H9 (cell line): Measurements from ENCODE around the gene PFKL. TPM values are rescaled to one million over a fixed set of nuclear protein-coding genes. Genes with fewer than 3 reads are reported as not detected.

ENCODE experiments used
- DNase-seq: peaks from one replicate; pipeline ENCODE4 v3.0.0-alpha.2; 2017
- H2AFZ ChIP-seq: one replicate; pipeline ENCODE4 v1.6.1; 2013; ENCODE audit warnings: mild to moderate bottlenecking, low read length, control low read depth, moderate library complexity
- H2AK5ac ChIP-seq: 2 replicates; pipeline ENCODE4 v1.6.1; 2013; ENCODE audit warnings: low read length, control low read depth, mixed read lengths; ENCODE audit not compliant: insufficient read length
- H2BK120ac ChIP-seq: one replicate; pipeline ENCODE4 v1.6.1; 2013; ENCODE audit warnings: low read depth, mild to moderate bottlenecking, low read length, control low read depth, inconsistent platforms; ENCODE audit not compliant: poor library complexity, severe bottlenecking
- H2BK12ac ChIP-seq: 2 replicates; pipeline ENCODE4 v1.6.1; 2013; ENCODE audit warnings: low read length, control low read depth, mixed read lengths, low read depth; ENCODE audit not compliant: insufficient read length
- H2BK15ac ChIP-seq: 2 replicates; pipeline ENCODE4 v1.6.1; 2013; ENCODE audit warnings: low read depth, low read length, control low read depth
- H2BK20ac ChIP-seq: one replicate; pipeline ENCODE4 v1.6.1; 2013; ENCODE audit warnings: low read depth, mild to moderate bottlenecking, low read length, control low read depth, inconsistent platforms; ENCODE audit not compliant: poor library complexity, severe bottlenecking
- H2BK5ac ChIP-seq: 2 replicates; pipeline ENCODE4 v1.6.1; 2013; ENCODE audit warnings: low read length, control low read depth, mixed read lengths; ENCODE audit not compliant: insufficient read length
- H3K14ac ChIP-seq: 2 replicates; pipeline ENCODE4 v1.6.1; 2013; ENCODE audit warnings: low read length, control low read depth; ENCODE audit not compliant: insufficient read depth
- H3K18ac ChIP-seq: 2 replicates; pipeline ENCODE4 v1.6.1; 2013; ENCODE audit warnings: low read depth, mild to moderate bottlenecking, mixed read lengths, low read length, control low read depth; ENCODE audit not compliant: insufficient read length
- H3K23ac ChIP-seq: 2 replicates; pipeline ENCODE4 v1.6.1; 2013; ENCODE audit warnings: low read length, control low read depth, mixed read lengths, low read depth; ENCODE audit not compliant: insufficient read length
- H3K23me2 ChIP-seq: 2 replicates; pipeline ENCODE4 v1.6.1; 2013; ENCODE audit warnings: low read depth, mild to moderate bottlenecking, mixed read lengths, low read length, control low read depth; ENCODE audit not compliant: insufficient read length, poor library complexity, severe bottlenecking
- H3K27ac ChIP-seq: 2 replicates; pipeline ENCODE4 v1.5.1; 2013; ENCODE audit warnings: low read length, control low read depth, mixed read lengths, low read depth; ENCODE audit not compliant: insufficient read length
- H3K27me3 ChIP-seq: 2 replicates; pipeline ENCODE4 v1.6.1; 2013; ENCODE audit warnings: low read length, control low read depth, inconsistent platforms; ENCODE audit not compliant: insufficient read depth
- H3K4ac ChIP-seq: 2 replicates; pipeline ENCODE4 v1.6.1; 2013; ENCODE audit warnings: low read depth, mild to moderate bottlenecking, control low read depth, inconsistent platforms, low read length, moderate library complexity
- H3K4me1 ChIP-seq: 2 replicates; pipeline ENCODE4 v1.6.1; 2013; ENCODE audit warnings: low read length, control low read depth, inconsistent platforms; ENCODE audit not compliant: insufficient read depth
- H3K4me2 ChIP-seq: 2 replicates; pipeline ENCODE4 v1.6.1; 2013; ENCODE audit warnings: low read length, control low read depth, mixed read lengths; ENCODE audit not compliant: insufficient read length, insufficient read depth
- H3K56ac ChIP-seq: 2 replicates; pipeline ENCODE4 v1.6.1; 2013; ENCODE audit warnings: low read depth, mild to moderate bottlenecking, mixed read lengths, low read length, control low read depth; ENCODE audit not compliant: insufficient read length
- H3K79me1 ChIP-seq: 2 replicates; pipeline ENCODE4 v1.6.1; 2013; ENCODE audit warnings: low read depth, mild to moderate bottlenecking, moderate library complexity, low read length, control low read depth, inconsistent platforms; ENCODE audit not compliant: insufficient read depth, poor library complexity, severe bottlenecking
- H3K79me2 ChIP-seq: 2 replicates; pipeline ENCODE4 v1.6.1; 2013; ENCODE audit warnings: low read length, control low read depth, inconsistent platforms; ENCODE audit not compliant: insufficient read depth
- H3K9ac ChIP-seq: 2 replicates; pipeline ENCODE4 v1.6.1; 2013; ENCODE audit warnings: low read length, control low read depth, mixed read lengths; ENCODE audit not compliant: insufficient read length; ENCODE audit errors: extremely low read depth
- H3K9me3 ChIP-seq: one replicate; pipeline ENCODE4 v1.6.1; 2013; ENCODE audit warnings: low read depth, low read length, inconsistent platforms; ENCODE audit not compliant: control insufficient read depth
- H3T11ph ChIP-seq: one replicate; pipeline ENCODE4 v1.6.1; 2013; ENCODE audit warnings: mild to moderate bottlenecking, low read length, control low read depth, inconsistent platforms
- H4K20me1 ChIP-seq: one replicate; pipeline ENCODE4 v1.6.1; 2013; ENCODE audit not compliant: control insufficient read depth, insufficient read length, insufficient read depth
- H4K5ac ChIP-seq: 2 replicates; pipeline ENCODE4 v1.6.1; 2013; ENCODE audit warnings: low read depth, mild to moderate bottlenecking, mixed read lengths, low read length, control low read depth; ENCODE audit not compliant: insufficient read length
- H4K8ac ChIP-seq: replicated peaks from 2 replicates; pipeline ENCODE4 v1.6.1; 2013; ENCODE audit warnings: low read length, control low read depth, mixed read lengths, low read depth; ENCODE audit not compliant: insufficient read length
- H4K91ac ChIP-seq: 2 replicates; pipeline ENCODE4 v1.6.1; 2013; ENCODE audit warnings: low read depth, mild to moderate bottlenecking, moderate library complexity, mixed read lengths, low read length, control low read depth; ENCODE audit not compliant: insufficient read length
- H3K27ac Mint-ChIP-seq, 3 experiments: 2 replicates in 2 of 3; 3 replicates in 1 of 3; pipeline ENCODE4 v1.8.0; 2020 to 2021; ENCODE audit warnings: mixed read lengths in 3 of 3, mild to moderate bottlenecking in 1 of 3, moderate library complexity in 1 of 3
- H3K27me3 Mint-ChIP-seq: 2 replicates; pipeline ENCODE4 v1.8.0; 2021; ENCODE audit warnings: low read depth, mild to moderate bottlenecking, moderate library complexity, mixed read lengths
- H3K36me3 Mint-ChIP-seq, 3 experiments: 2 replicates in 2 of 3; 3 replicates in 1 of 3; pipeline ENCODE4 v1.8.0; 2020 to 2021; ENCODE audit warnings: low read depth in 3 of 3, mixed read lengths in 3 of 3; ENCODE audit not compliant: insufficient read depth in 1 of 3
- H3K4me1 Mint-ChIP-seq, 2 experiments: 2 replicates each; pipeline ENCODE4 v1.8.0; 2020; ENCODE audit warnings: mixed read lengths in 2 of 2
- H3K4me3 Mint-ChIP-seq, 2 experiments: 2 replicates in 1 of 2; 3 replicates in 1 of 2; pipeline ENCODE4 v1.8.0; 2020 to 2021; ENCODE audit warnings: mild to moderate bottlenecking in 2 of 2, mixed read lengths in 2 of 2, moderate library complexity in 1 of 2
- H3K9me3 Mint-ChIP-seq, 2 experiments: 2 replicates in 1 of 2; 3 replicates in 1 of 2; pipeline ENCODE4 v1.8.0; 2020; ENCODE audit warnings: mild to moderate bottlenecking in 2 of 2, mixed read lengths in 2 of 2, moderate library complexity in 1 of 2
- CTCF ChIP-seq: fragments of 200-600 bp; sonication (generic); conservative IDR thresholded peaks from 3 replicates; pipeline ENCODE4 v1.8.0; 2021; ENCODE audit warnings: antibody characterized with exemption, mild to moderate bottlenecking
- WGBS: extraction: QIAGEN DNeasy Blood & Tissue Kit; methylation state at CpG from one replicate; pipeline ENCODE4 v1.1.7; 2013; ENCODE audit warnings: missing lambda C conversion rate, low lambda C conversion rate, mixed read lengths; ENCODE audit not compliant: insufficient read length; ENCODE audit errors: extremely low coverage; 5-methylcytosine and 5-hydroxymethylcytosine counted together
- total RNA-seq: library from RNA; stranded (reverse); gene quantifications from 2 replicates; pipeline ENCODE4 v1.2.1, GENCODE V29; 2021

Gene PFKL
- total RNA-seq, 1 experiment from 2014 or later = 107 TPM

GRCh38 chr21:44350773-44351481, 51.1 kb downstream of the PFKL start:
- Histone ChIP-seq H3K56ac (no peak overlapping the region), H3K9ac (no peak overlapping the region), H3K4me2 (no peak overlapping the region), H2AFZ (no peak overlapping the region), H3K4ac (no peak overlapping the region), H3K18ac (no peak overlapping the region), H3K9me3 (no peaks in the 10 kb centered on the region), H3K23ac (no peak overlapping the region), H4K5ac (no peak overlapping the region), H3K27ac (no peak overlapping the region), H4K8ac (no peak overlapping the region), H3T11ph (no peak overlapping the region), H3K23me2 (no peaks in the 10 kb centered on the region), H2BK20ac (no peak overlapping the region), H4K91ac (no peak overlapping the region), H3K14ac (no peak overlapping the region), H2AK5ac (no peak overlapping the region), H2BK120ac (no peak overlapping the region), H3K27me3 (no peaks in the 10 kb centered on the region), H2BK12ac (no peak overlapping the region), H2BK15ac (no peak overlapping the region), H3K79me2 (no peaks in the 10 kb centered on the region), H3K79me1 (no peaks in the 10 kb centered on the region), H3K4me1 (no peaks in the 10 kb centered on the region), H2BK5ac (no peak overlapping the region), H4K20me1 (no peaks in the 10 kb centered on the region)
- no peak overlapping the region for H3K4me3 Mint-ChIP-seq
- no peaks in the 10 kb centered on the region for H3K36me3 Mint-ChIP-seq
- WGBS = no CpG with 5 or more reads among the region's 42 CpGs
- no peak overlapping the region for H3K27ac Mint-ChIP-seq
- no peaks in the 10 kb centered on the region for H3K9me3 Mint-ChIP-seq
- peak; percentile 38 for DNase-seq
- TF ChIP-seq CTCF = no peak
- peaks cover 4 to 5% of the 10 kb centered on the region in 2 experiments; a peak in 1 of 4 replicates for H3K4me1 Mint-ChIP-seq
- H3K27me3 Mint-ChIP-seq = peaks cover 5% of the 10 kb centered on the region
